Urothelium cell line (cell line): Measurements from ENCODE around the gene BLMH.
A peak's percentile ranks its signal among the peaks of the same experiment; 100 is the strongest.

Experiments used
- DNase-seq: peaks from one replicate; pipeline ENCODE4 v3.0.0; 2011; ENCODE audit warnings: low spot score, mixed read lengths
- FAIRE-seq: peaks from 2 replicates; lab custom pipeline; 2011; peaks lifted over from hg19 to GRCh38; lab: Jason Lieb, UNC

The BLMH gene, protein sequence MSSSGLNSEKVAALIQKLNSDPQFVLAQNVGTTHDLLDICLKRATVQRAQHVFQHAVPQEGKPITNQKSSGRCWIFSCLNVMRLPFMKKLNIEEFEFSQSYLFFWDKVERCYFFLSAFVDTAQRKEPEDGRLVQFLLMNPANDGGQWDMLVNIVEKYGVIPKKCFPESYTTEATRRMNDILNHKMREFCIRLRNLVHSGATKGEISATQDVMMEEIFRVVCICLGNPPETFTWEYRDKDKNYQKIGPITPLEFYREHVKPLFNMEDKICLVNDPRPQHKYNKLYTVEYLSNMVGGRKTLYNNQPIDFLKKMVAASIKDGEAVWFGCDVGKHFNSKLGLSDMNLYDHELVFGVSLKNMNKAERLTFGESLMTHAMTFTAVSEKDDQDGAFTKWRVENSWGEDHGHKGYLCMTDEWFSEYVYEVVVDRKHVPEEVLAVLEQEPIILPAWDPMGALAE

DNA sequence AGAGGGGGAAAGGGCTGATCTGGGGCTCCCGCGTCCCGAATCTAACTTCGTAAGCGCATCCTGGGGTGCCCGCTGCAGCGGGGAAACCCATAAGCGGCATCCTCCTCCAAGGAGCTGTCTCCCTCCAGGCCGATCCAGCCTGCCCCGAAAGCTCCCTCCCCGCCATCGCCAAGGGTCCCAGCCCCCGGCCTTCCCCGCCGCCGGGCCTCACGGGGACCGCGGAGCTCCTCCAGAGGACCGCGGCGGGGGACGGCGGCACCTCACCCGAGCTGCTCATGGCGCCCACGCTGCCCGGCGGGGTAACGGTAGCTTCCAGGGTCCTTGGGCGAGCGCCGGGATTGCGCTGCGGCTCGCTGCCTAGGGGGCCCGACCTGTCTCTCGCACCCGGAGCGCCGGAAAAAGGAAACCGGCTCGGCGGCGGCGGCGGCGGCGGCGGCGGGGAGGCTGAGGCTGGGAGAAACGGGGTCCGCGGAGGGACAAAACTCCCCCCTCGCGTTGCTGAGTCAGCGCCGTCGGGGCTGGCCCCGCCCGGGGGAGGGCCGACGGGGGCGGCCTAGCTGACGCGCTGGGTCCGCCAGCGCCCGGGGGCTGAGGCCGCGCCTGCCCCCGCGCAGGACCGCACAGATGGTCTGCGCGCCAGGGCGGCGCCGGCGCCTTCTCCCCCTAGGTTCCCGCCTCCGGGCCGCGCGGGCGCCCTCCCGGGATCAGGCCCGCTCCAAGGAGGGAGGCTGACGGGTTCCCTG lies at the start of gene BLMH:
Gene BLMH, minus strand, starts transcription at position 402 of the 743 bp plus-strand sequence. Its CDS starts 125 bp downstream, at position 277.
- DNase-seq (peak; percentile 97), FAIRE-seq (peak; percentile 61)

DNA sequence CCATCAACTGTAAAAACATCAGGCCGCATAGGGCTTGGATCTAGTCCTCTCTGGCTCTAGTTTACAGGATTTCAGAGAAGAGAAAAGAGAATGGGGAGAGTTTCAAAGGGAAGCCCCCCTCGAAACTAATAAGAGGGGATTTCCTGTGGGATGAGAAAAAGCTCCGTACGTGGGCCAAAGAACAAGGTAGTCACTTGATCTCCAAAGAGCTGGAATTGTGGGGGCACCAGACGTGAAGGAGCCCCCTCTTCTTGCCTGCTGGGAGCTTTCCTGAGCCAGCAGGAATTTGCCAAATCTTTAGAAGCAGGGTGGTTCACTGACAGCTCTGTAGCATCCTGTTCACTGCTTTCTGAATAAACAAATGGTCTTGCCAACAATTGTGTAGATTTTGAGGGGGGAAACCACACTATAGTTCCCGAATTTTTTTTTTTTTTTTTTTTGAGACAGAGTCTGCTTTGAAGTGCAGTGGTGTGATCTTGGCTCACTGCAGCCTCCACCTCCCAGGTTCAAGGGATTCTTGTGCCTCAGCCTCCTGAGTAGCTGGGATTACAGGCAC lies 49.1 kb upstream of the BLMH start:
- DNase-seq (no peak), FAIRE-seq (no peak)

DNA sequence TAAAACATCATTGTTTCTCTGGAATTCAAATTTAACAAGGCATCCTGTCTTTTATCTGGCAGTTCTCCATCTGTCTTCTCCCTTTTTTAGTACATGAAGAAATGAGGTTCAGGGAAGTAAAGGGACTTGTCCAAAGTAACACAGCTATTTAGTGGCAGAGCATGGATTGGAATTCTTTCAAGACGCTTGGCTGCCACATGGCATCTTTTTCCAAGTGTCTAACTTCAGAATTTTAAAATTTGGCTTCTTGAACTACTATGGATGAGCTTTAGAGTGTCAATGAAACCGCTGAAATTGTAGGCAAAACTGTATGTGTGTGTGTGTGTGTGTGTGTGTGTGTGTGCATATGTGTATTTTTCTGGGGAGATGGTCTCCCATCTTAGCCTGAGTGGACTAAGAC lies 47.3 kb upstream of the BLMH start:
- DNase-seq (no peak), FAIRE-seq (no peak)

DNA sequence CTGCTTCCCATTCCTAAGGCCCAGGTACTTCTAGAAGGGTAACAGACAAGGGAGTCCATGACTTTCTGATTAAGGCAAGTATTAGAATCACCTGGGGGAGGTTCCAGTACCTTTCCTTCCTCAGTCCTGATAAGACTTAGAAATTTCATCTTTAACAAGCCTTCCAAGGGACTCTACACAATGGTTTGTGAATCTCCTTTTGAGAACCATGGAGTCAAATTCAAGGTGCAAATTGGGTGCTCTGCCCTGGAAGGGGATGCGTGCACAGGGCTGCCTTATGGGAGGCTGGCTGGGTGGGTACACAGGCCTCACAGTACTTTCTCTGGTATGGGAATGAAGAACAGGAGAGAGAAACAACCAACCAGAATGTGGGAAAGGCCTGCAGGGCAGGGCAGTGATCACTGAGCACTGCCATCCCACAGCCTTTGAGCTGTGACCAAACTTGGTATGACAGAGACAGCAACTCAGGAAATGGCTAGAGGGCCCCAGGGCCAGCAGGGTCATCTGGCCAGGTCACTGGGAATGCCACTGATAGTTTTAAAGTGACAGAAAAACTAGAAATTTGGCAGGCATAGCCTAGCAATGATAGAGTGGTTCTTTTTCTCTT lies 45.8 kb upstream of the BLMH start:
- FAIRE-seq (no peak), DNase-seq (no peak)

DNA sequence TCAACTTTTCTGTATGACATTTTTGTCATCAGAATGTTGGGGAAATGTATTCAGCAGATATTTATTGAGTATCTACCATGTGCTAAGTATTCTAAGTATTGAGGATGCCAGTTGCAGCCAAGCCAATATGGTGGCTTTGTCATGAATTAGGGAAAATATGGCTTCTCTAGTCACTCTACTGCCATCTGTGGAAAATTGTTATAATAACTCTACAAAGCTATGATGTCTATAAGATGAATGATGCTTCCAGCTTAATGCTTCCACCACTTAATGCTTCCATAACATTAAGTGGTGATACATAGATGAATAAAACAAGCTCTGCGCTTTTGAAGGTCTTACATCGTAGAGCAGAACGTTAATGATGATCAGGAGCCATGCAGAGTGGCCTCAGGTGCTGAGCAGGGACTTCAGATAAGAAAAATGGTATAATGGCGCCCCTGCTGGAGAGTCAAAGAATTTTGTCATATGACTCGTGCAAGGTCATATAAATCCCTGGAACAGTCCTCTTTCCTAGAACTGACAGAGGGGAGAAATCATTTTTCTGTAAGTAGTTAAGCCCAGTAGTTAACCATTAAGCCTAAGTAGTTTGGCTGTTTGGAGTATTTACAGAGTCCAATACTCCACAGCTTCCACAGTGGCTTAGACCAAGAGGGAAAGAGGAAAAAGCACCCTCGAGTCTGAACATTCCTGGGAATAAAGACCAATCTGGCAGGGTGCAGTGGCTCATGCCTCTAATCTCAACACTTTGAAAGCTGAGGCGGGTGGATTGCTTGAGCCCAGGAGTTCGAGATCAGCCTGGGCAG lies 44.8 kb upstream of the BLMH start:
- DNase-seq (peak; percentile 63), FAIRE-seq (no peak)

DNA sequence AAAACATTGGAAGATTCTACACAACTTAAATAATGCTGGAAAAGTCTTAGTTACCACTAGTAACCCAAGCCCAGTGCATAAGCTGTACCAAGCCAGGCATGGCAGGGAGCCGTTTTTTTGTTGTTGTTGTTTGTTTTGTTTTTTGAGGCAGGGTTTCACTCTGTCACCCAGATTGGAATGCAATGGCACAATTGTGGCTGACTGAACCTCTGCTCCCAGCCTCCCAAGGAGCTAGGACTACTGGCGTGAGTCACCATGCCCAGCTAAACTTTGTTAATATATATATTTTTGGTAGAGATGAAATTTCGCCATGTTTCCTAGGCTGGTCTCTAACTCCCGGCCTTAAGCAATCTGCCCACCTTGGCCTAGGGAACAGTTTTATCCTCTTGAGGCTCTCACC lies 42.7 kb upstream of the BLMH start:
- DNase-seq (no peak), FAIRE-seq (no peak)

DNA sequence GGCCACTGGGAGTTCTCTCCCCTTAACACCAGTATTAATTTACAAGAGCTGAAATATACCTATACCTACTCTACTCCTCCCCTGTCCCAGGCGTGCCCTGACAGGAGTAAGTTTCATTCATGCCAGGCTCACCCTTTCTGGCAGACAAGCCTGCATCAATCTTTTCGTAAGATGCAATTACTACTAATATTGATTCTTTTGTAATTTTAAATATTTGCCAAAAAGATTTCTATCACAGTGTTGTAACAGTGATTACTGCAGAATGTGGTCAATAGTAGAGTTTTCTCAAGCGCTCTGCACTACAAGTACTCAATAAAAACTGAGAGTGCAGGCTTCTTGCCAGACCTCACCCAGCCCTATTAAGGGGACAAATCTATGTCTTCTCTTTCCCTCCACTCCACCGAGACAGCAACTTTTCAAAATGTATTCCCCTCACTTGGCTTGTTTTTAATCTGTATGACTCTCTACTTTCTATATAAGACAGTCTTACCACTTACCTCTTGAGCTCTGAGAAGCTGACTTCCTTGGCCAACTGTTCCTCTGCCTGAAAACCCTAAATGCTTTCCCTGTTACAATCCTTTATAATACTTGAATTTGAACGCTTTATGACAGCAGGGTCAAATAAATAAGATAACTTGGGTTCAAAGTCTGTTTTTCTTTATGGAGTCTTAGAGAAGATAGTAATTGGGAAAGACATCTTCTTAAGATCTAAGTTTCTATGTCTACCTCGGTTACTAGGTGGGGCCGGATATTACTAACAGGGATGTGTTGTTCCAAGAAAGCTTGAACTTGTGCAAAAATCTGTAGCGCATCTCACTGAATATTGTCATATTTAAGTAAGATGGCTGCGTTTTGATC lies 42.0 kb upstream of the BLMH start, which contains the start of gene TMIGD1:
Gene TMIGD1, minus strand, starts transcription at position 555 of the 858 bp plus-strand sequence. CDS start 1,924 bp downstream, outside the sequence.
- FAIRE-seq (no peak), DNase-seq (no peak)

DNA sequence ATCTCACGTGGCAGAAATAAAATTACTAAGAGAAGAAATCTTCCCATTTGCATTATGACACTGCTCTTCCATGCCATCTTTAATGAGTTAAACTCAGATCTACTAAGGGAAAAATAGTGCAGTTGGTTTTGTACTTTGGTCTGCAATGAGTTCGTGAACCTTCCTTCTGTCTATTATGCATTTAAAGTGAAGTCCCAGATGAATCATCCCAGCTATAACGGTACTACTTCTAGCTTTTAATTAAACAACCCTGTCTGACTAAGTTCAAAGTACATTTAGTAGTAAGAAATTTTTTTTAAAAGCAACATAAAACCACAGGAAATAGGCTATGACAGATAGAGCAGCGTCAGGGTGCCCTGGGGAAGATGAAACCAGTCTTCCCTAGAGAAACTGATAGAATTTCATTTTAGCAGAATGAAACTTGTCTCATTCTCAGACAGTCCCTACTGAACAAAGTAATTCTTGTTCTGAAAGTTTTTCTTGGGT lies 40.4 kb upstream of the BLMH start:
- DNase-seq: no peak
- no peak for FAIRE-seq

DNA sequence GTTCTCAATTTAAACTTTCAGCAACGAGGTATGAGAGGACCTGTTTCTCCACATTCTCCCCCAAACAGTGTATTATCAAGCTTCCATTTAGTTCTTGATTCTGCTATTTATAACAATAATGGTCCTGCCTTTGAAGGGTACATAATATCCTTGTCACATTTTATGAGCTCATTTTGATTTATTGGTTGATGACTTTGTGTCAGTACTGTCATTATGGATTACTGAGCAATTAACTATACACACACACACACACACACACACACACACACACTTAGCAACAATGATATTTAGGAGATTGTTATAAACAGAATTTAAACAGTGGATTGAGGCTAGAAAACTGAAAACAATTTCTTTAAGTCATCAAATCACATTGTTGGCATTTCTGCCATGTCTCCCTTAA lies 35.1 kb upstream of the BLMH start:
- FAIRE-seq (no peak), DNase-seq (no peak)

DNA sequence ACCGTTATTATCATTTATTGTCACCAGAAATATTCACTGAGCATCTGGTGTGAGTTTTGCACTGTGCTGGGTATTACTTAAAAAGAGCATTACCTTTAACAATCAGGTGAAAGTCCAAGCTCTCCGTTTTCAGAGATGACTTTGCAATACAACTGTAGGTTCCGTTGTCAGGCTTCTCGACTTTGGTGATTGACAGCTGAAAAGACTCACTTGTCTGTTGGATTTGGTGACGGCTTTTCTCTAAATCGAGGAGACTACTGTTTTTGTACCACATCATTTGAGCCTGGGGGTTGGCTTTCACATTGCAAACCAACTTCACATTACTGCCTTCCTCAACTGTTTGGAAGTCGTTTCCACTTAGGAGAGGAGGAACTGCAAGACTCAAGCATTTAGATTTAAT lies 33.0 kb upstream of the BLMH start:
- no peak for FAIRE-seq

DNA sequence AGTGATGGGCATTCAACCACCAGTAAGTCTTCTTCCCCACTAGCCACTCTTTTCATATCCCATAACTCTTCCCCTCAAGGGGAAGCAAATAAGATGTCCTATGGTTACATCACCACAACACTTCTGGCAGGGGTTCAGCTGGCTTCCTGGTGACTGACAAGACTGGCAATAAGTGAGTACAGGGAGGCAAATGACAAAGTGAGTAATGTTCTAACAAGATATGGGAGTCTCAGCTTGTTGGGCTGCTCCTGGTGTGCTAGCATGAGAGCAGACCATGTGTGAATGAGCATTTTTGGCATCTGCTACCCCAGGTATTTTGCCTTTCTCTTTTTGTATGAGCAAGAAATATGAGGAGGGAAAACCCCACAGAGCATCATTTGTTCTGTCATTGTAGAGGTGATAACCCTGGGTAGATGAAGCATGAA lies 32.2 kb upstream of the BLMH start:
- DNase-seq (peak; percentile 21), FAIRE-seq (no peak)

More for the DNA sequence above, 33.0 kb upstream of the BLMH start:
- no peak for DNase-seq

DNA sequence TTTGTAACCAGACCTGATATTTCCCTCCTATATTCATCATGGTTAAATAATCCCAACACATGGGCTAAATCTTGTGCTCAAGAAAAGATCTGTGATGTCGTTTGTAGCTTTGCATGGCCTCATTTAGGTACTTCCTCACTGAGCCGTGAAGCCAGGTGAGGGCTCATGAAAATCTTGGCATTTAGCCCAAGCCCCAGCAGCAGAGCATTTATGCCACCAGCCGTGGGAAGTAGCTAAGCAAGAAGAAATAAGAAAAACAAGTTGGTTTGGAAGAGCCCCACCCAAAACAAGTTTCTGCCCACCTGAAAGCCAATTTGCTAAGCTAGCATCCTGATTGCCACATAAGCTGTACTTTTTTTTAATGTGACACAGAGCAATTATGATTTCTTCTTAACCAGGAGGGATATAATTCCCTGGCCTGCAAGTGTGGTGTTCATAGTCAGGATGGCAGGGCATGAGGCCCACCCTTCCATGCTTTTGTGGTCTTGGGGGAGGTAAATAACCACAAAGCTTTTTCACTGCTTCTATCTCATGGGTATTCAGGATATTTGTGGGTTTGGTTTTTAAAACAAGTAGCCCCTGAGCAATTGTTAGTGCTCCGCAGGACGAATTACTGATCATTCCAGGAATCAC lies 31.6 kb upstream of the BLMH start:
- FAIRE-seq: no peak

DNA sequence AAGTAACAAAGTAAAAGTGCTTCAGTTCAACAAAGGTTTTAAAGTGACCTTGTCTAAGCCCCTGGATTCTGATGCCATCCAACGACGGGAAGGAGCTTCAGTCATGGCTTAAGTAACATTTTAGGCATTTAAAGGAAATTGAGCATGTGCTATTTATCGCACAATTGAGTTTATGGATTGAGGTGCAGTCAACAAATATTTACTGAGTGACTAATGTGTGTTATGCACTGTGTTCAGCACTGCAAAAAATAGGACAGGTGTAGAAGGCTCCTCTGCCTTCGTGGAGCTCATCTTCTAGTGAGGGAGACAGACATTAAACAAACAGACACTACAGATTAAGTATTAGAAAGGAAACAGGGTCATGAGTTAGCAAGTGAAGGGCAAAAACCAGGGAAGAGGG lies 29.6 kb upstream of the BLMH start:
- no peak for FAIRE-seq

More for the DNA sequence above, 31.6 kb upstream of the BLMH start:
- DNase-seq: no peak

DNA sequence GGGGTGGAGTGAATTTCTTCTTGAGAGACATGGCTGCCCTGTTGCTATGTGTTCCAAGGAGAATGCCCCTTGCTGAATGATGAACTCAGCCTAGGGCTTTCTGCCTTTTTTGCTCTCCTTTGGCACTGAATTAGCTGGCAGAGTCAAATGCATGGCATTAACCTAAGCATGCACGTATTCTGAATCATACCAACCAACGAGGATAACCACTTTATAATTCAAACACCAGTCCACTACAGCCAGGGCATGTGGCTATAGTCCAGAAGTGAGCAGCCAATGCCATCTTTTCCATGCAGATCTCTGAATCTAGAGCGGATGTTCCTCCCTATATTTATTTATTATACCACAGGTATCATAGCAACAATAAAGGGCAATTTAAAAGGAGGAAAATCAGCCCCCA lies 26.4 kb upstream of the BLMH start:
- FAIRE-seq: no peak
- DNase-seq: no peak

More for the DNA sequence above, 29.6 kb upstream of the BLMH start:
- DNase-seq: no peak

DNA sequence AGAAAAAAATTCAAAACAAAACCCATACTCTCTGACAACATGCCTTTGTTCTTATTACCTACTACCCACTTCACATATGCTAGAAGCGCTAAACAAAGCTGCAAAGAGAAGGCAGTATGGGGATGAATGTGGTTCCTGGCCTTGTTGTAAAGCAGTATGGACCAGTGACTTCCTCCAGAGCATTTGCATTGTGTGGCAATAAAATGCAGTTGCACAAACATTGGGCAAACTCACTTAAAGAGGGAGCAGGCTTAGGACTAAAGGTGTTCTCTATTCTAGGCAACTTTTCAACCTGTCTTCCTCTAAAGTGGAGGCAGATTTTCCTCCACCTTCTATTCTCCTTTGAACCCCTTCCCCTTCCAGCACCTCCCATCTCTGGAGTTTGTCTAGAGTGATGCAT lies 25.0 kb upstream of the BLMH start:
- FAIRE-seq: no peak
- DNase-seq: no peak

DNA sequence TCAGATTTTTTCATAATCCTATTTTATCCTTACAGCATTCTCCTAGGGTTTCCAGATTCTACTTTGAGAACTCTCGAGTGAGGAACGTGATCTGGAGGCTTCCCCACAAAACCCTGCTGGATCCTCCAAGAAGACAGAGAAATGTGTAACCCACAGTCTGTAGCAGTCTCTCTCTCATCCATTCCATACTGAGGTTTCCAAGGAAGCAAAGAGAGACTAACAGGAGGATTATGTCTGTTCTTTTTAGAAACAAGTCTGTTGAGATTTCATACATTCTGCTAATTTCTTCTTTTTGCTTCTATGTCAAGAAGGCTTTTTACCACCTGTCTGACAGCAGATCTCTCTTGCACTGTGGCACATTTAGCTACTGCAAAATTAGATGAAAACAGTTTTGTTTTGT lies 23.4 kb upstream of the BLMH start:
- FAIRE-seq: no peak
- DNase-seq: no peak

DNA sequence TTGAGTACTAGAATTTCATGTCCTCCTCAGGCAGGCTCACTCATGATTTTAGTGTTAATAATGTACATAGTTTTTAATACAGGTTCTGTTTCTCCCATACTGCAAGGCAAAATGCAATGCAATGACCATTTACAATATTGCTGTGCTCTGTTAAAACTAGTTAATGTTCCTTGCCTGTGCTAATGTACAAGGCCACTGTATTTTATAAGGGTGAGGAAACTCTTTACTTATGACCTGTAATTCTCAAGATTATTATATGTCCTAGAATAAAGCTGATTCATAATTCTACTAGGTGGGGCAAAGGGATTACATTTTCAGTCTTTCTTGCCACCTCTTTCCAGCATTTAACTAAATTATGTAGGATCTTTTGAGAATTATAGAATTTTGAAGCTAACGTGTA lies 22.7 kb upstream of the BLMH start:
- DNase-seq (no peak), FAIRE-seq (no peak)

DNA sequence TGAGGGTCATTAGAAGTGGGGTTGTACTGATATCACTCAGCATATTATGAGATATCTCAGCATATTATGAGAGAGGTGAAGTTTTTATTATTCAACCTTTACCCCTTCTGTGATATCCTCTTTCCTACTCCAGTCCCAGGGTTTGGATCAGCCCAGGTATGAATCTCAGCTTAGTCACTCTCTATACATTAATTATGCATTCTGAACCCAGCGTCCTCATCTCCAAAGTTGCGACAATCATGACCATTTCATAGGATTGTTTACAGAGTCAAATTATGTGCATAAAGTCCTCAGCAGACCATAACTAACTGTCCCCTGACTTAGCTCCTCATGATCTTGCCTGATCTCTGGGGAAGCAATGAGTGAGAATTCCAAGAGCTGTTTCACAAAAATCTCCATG lies 20.5 kb upstream of the BLMH start:
- FAIRE-seq: no peak
- no peak for DNase-seq

DNA sequence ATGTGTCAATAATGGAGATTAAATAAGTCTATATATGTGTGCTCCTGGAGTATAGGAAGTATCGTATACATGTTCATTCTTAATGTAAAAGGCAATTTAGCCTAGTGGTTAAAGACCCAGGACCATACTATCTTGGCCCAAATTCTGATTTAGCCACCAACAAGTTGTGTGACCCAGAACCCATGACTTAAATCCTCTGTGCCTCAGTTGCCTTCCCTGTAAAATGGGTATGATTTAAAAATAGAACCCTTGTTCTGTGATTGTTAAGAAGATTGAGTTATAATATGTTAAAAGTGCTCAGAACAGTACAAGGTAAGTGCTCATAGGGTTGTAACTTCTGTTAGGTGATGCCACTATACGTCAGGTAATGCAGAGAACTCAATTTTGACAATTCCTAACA lies 18.8 kb upstream of the BLMH start:
- FAIRE-seq: no peak
- no peak for DNase-seq
